PC-3 (cell line): ENCODE measurements around the gene CRHR2. TPM values are rescaled to one million over a fixed set of nuclear protein-coding genes. Genes with fewer than 3 reads are reported as not detected.

Experiments used
- ATAC-seq: fragments of 200-7000 bp; cut with Tn5 transposase; 2 replicates; pipeline ENCODE4 v1.9.1; 2020; ENCODE audit warnings: mild to moderate bottlenecking, moderate library complexity
- BruUV-seq: library from RNA; stranded (reverse); fragments of 400-500 nt; replicated peaks from 2 replicates; lab custom pipeline; 2021; lab: Mats Ljungman, UMichigan
- CTCF ChIA-PET: fragments of 300-600 bp; sonication (Branson Sonifier 250); formaldehyde crosslinking; loops from one replicate; lab custom pipeline; 2022; ENCODE audit warnings: antibody characterized with exemption; lab: Charles Lee
- POLR2A ChIA-PET: fragments of 300-600 bp; sonication (Branson Sonifier 250); formaldehyde crosslinking; loops from one replicate; lab custom pipeline; 2022; ENCODE audit warnings: antibody characterized with exemption; ENCODE audit not compliant: unreplicated experiment; lab: Charles Lee
- DNase-seq: peaks from one replicate; pipeline ENCODE4 v3.0.0-alpha.2; 2015
- H2AFZ ChIP-seq: fragments of 300-600 bp; sonication (generic); 2 replicates; pipeline ENCODE4 v1.6.0; 2016; ENCODE audit warnings: antibody characterized with exemption, low read length
- H3F3A ChIP-seq: fragments of 300-600 bp; sonication (generic); one replicate; pipeline ENCODE4 v1.6.0; 2017; ENCODE audit warnings: antibody characterized with exemption, low read length, control low read depth, mild to moderate bottlenecking; ENCODE audit not compliant: unreplicated experiment
- H3K27ac ChIP-seq: fragments of 300-600 bp; sonication (generic); 2 replicates; pipeline ENCODE4 v1.5.1; 2016; ENCODE audit warnings: mild to moderate bottlenecking, low read length
- H3K27me3 ChIP-seq: fragments of 300-600 bp; sonication (generic); 2 replicates; pipeline ENCODE4 v1.6.1; 2016; ENCODE audit warnings: low read length, mixed read lengths
- H3K36me3 ChIP-seq: fragments of 300-600 bp; sonication (generic); 2 replicates; pipeline ENCODE4 v1.6.1; 2016; ENCODE audit warnings: low read depth, mixed run types, low read length, mixed read lengths
- H3K4me1 ChIP-seq: fragments of 300-600 bp; sonication (generic); 2 replicates; pipeline ENCODE4 v1.5.1; 2016; ENCODE audit warnings: low read length; ENCODE audit not compliant: insufficient read depth
- H3K4me2 ChIP-seq: fragments of 300-600 bp; sonication (generic); 2 replicates; pipeline ENCODE4 v1.6.0; 2016; ENCODE audit warnings: low read length
- H3K4me3 ChIP-seq: fragments of 300-600 bp; sonication (generic); 2 replicates; pipeline ENCODE4 v1.5.1; 2016; ENCODE audit warnings: mild to moderate bottlenecking, low read length, mixed read lengths
- H3K79me2 ChIP-seq: fragments of 300-600 bp; sonication (generic); 2 replicates; pipeline ENCODE4 v1.6.1; 2017; ENCODE audit warnings: low read length, mixed read lengths
- H3K9ac ChIP-seq: fragments of 300-600 bp; sonication (generic); 2 replicates; pipeline ENCODE4 v1.6.0; 2016; ENCODE audit warnings: mild to moderate bottlenecking, low read length
- H3K9me2 ChIP-seq: fragments of 300-600 bp; sonication (generic); replicated peaks from 2 replicates; pipeline ENCODE4 v1.6.1; 2016; ENCODE audit warnings: mixed run types, low read length, mixed read lengths
- H3K9me3 ChIP-seq: fragments of 300-600 bp; sonication (generic); 2 replicates; pipeline ENCODE4 v1.6.1; 2016; ENCODE audit warnings: low read length, mixed read lengths
- H4K20me1 ChIP-seq: fragments of 300-600 bp; sonication (generic); 2 replicates; pipeline ENCODE4 v1.6.1; 2016; ENCODE audit warnings: low read length, mixed read lengths
- CTCF ChIP-seq: fragments of 300-600 bp; sonication (generic); conservative IDR thresholded peaks from 2 replicates; pipeline ENCODE4 v1.5.1; 2017; ENCODE audit warnings: antibody characterized with exemption, low read depth, mild to moderate bottlenecking, low read length
- EZH2 ChIP-seq: fragments of 300-600 bp; sonication (generic); IDR thresholded peaks from one replicate; pipeline ENCODE4 v1.6.1; 2017; ENCODE audit warnings: antibody characterized with exemption, mild to moderate bottlenecking, low read length; ENCODE audit not compliant: unreplicated experiment
- EZH2phosphoT487 ChIP-seq: fragments of 300-600 bp; sonication (generic); IDR thresholded peaks from 2 replicates; pipeline ENCODE4 v1.6.1; 2018; ENCODE audit warnings: mild to moderate bottlenecking, antibody characterized with exemption, low read length, borderline replicate concordance
- intact Hi-C: fragments of 100-400 bp; cut with micrococcal nuclease; formaldehyde crosslinking; loops from 2 replicates; pipeline ENCODE4 v1.9.0; 2023
- total RNA-seq: library from RNA; depleted of rRNA; stranded (reverse); fragments of >200 nt; gene quantifications from 2 replicates; pipeline ENCODE4 v1.2.3, GENCODE V29; 2014

The CRHR2 gene
- total RNA-seq, 1 experiment from 2014 or later: not detected

DNA sequence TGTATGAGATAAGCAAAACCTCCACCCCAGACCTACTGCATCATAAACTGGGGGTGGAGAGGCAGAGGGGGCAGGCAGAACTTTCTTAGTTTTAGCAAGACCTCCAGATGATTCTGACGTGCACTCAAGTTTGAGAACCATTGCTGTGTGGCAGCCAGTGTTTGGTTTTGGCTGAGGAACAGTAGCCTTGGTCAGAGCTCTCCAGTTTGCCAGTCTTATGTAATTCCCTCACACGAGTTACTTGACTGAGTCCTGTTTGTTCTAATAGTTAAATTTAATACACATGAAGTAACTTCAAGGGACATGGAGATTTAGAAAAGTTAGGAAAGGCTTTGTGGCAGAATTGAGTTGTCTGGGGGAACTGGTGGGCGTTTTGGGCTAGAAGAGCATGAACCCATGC is 49.0 kb downstream of the CRHR2 start:
- H2AFZ ChIP-seq: no peak overlapping the region
- no peak for ATAC-seq
- DNase-seq: no peak
- POLR2A ChIA-PET: no interaction called here
- H3K9me2 ChIP-seq: no peaks in the 10 kb centered on the region
- H3K9me3 ChIP-seq: no peaks in the 10 kb centered on the region
- no peaks in the 10 kb centered on the region for H3K79me2 ChIP-seq
- TF ChIP-seq CTCF (no peak), EZH2 (no peak), EZH2phosphoT487 (no peak)
- H3K4me1 ChIP-seq: no peaks in the 10 kb centered on the region
- no TSS peak for BruUV-seq
- H3K4me3 ChIP-seq: no peak overlapping the region
- CTCF ChIA-PET: no interaction called here
- H3K36me3 ChIP-seq: peaks cover 62% of the 10 kb centered on the region
- no peaks in the 10 kb centered on the region for H3F3A ChIP-seq
- intact Hi-C loops: no loop called here
- no peaks in the 10 kb centered on the region for H4K20me1 ChIP-seq
- no peaks in the 10 kb centered on the region for H3K27me3 ChIP-seq
- H3K4me2 ChIP-seq: no peak overlapping the region
- no peak overlapping the region for H3K27ac ChIP-seq
- no peak overlapping the region for H3K9ac ChIP-seq

- H4K20me1 ChIP-seq: no peaks in the 10 kb centered on the region
- POLR2A ChIA-PET: no interaction called here
Measured at GRCh38 chr7:30630986-30631385, 51.3 kb downstream of the CRHR2 start.

More at GRCh38 chr7:30630986-30631385, 51.3 kb downstream of the CRHR2 start:
- DNase-seq: no peak
- Histone ChIP-seq H3K27ac (no peak overlapping the region), H3K9me3 (no peaks in the 10 kb centered on the region), H3K9ac (no peak overlapping the region), H3K9me2 (no peaks in the 10 kb centered on the region), H3F3A (no peaks in the 10 kb centered on the region), H3K79me2 (no peaks in the 10 kb centered on the region), H3K27me3 (no peaks in the 10 kb centered on the region), H2AFZ (no peak overlapping the region), H3K4me3 (no peak overlapping the region), H3K36me3 (peaks cover 74% of the 10 kb centered on the region), H3K4me2 (no peak overlapping the region), H3K4me1 (no peaks in the 10 kb centered on the region)
- CTCF ChIA-PET: no interaction called here
- no peak for ATAC-seq
- no TSS peak for BruUV-seq
- intact Hi-C loops: no loop called here
- TF ChIP-seq CTCF (no peak), EZH2 (no peak), EZH2phosphoT487 (no peak)
